GM12872 (cell line): Measurements from ENCODE around the gene KCNQ4.

Source experiments
- CTCF ChIP-seq: IDR thresholded peaks from 3 replicates; pipeline ENCODE4 v1.5.1; 2011; ENCODE audit warnings: low read depth, mild to moderate bottlenecking, low read length, moderate library complexity; ENCODE audit not compliant: insufficient read depth

The KCNQ4 gene

GRCh38 chr1:40825435-40825788 lies 41.8 kb downstream of the KCNQ4 start:
- TF ChIP-seq CTCF = no peak

GRCh38 chr1:40825996-40826395 lies 42.4 kb downstream of the KCNQ4 start:
- no peak for TF ChIP-seq CTCF

- TF ChIP-seq CTCF = no peak
Measured at GRCh38 chr1:40829631-40830245, 46.2 kb downstream of the KCNQ4 start.

GRCh38 chr1:40830419-40830943 lies 46.9 kb downstream of the KCNQ4 start:
- TF ChIP-seq CTCF = no peak

GRCh38 chr1:40831001-40831732 lies 47.6 kb downstream of the KCNQ4 start:
- TF ChIP-seq CTCF = no peak

- TF ChIP-seq CTCF = no peak
Measured at GRCh38 chr1:40833979-40834378, 50.4 kb downstream of the KCNQ4 start.

- no peak for TF ChIP-seq CTCF
Measured at GRCh38 chr1:40834968-40835545, 51.5 kb downstream of the KCNQ4 start.
